ENCODE results near the gene TAS2R46.
"Not testable (repeated sequence)": the region's sequence is repeated elsewhere in the genome, so short reads cannot be mapped to it uniquely, and the experiment has no call there.

The TAS2R46 gene

GRCh38 chr12:11062194-11062593 is at the start of gene TAS2R46:
Gene TAS2R46 (minus strand): TSS chr12:11062294. CDS start chr12:11062294, 0 bp downstream.
- not testable (repeated sequence) for DNase-seq (ENCODE audit: low read depth); H3K4me3 ChIP-seq (ENCODE audit: low read depth, low read length)

GRCh38 chr12:11111213-11111612 is 49.1 kb upstream of the TAS2R46 start:
- not testable (repeated sequence) for H3K4me3 ChIP-seq (ENCODE audit: low read depth, low read length); DNase-seq (ENCODE audit: low read depth)

- no peak overlapping the region for H3K4me3 ChIP-seq (ENCODE audit: low read depth, low read length)
- DNase-seq (ENCODE audit: low read depth), result no peak
- TF ChIP-seq CTCF (IDR thresholded peaks at IDR 0.05; ENCODE audit: control insufficient read depth, extremely low read depth, insufficient read depth), result no peak
These were observed 46.8 kb upstream of the TAS2R46 start for GRCh38 chr12:11108862-11109261.

GRCh38 chr12:11107719-11108118 is 45.6 kb upstream of the TAS2R46 start:
- no peak for TF ChIP-seq CTCF (IDR thresholded peaks at IDR 0.05; ENCODE audit: control insufficient read depth, extremely low read depth, insufficient read depth)
- no peak overlapping the region for H3K4me3 ChIP-seq (ENCODE audit: low read depth, low read length)
- DNase-seq (ENCODE audit: low read depth), result no peak

GRCh38 chr12:11106288-11106687 is 44.2 kb upstream of the TAS2R46 start:
- no peak for DNase-seq (ENCODE audit: low read depth)
- H3K4me3 ChIP-seq (ENCODE audit: low read depth, low read length), result no peak overlapping the region
- no peak for TF ChIP-seq CTCF (IDR thresholded peaks at IDR 0.05; ENCODE audit: control insufficient read depth, extremely low read depth, insufficient read depth)

- no peak for TF ChIP-seq CTCF (IDR thresholded peaks at IDR 0.05; ENCODE audit: control insufficient read depth, extremely low read depth, insufficient read depth)
- no peak for DNase-seq (ENCODE audit: low read depth)
- H3K4me3 ChIP-seq (ENCODE audit: low read depth, low read length), result no peak overlapping the region
These were observed 43.5 kb upstream of the TAS2R46 start for GRCh38 chr12:11105546-11105945.

- not testable (repeated sequence) for DNase-seq (ENCODE audit: low read depth); H3K4me3 ChIP-seq (ENCODE audit: low read depth, low read length)
These were observed 32.8 kb upstream of the TAS2R46 start for GRCh38 chr12:11094910-11095309.

GRCh38 chr12:11092128-11092527 is 30.0 kb upstream of the TAS2R46 start, which contains the start of gene TAS2R43:
Gene TAS2R43 (minus strand): TSS chr12:11092313. CDS start chr12:11092229, 84 bp downstream.
- no peak for TF ChIP-seq CTCF (IDR thresholded peaks at IDR 0.05; ENCODE audit: control insufficient read depth, extremely low read depth, insufficient read depth)
- H3K4me3 ChIP-seq (ENCODE audit: low read depth, low read length), result no peak within 1 kb of the TSS
- DNase-seq (ENCODE audit: low read depth), result no peak

GRCh38 chr12:11089246-11089645 is 27.2 kb upstream of the TAS2R46 start:
- DNase-seq (ENCODE audit: low read depth), result no peak
- TF ChIP-seq CTCF (IDR thresholded peaks at IDR 0.05; ENCODE audit: control insufficient read depth, extremely low read depth, insufficient read depth), result no peak
- H3K4me3 ChIP-seq (ENCODE audit: low read depth, low read length), result no peak overlapping the region
